Left lobe of liver (tissue), 2 donors: ENCODE measurements around the gene STOM. TPM values are rescaled to one million over a fixed set of nuclear protein-coding genes. Genes with fewer than 3 reads are reported as not detected.

Experiments used
- ATAC-seq: fragments of 200-7000 bp; cut with Tn5 transposase; one replicate; pipeline ENCODE4 v1.9.1; 2020; ENCODE audit warnings: mild to moderate bottlenecking, moderate library complexity
- DNase-seq: peaks from one replicate; pipeline ENCODE4 v3.0.0-alpha.2; 2020; ENCODE audit warnings: low spot score
- total RNA-seq: library from RNA; stranded (reverse); gene quantifications from one replicate; pipeline ENCODE4 v1.2.1, GENCODE V29; 2021
- donor health status: DM: no; HTN: no; CAD: no; lungs with moderate emphysema.
- donor health status: DM: no; HTN: yes; CAD: no.

Gene STOM
- total RNA-seq, 1 donor from 2014 or later, result 217 TPM

DNA sequence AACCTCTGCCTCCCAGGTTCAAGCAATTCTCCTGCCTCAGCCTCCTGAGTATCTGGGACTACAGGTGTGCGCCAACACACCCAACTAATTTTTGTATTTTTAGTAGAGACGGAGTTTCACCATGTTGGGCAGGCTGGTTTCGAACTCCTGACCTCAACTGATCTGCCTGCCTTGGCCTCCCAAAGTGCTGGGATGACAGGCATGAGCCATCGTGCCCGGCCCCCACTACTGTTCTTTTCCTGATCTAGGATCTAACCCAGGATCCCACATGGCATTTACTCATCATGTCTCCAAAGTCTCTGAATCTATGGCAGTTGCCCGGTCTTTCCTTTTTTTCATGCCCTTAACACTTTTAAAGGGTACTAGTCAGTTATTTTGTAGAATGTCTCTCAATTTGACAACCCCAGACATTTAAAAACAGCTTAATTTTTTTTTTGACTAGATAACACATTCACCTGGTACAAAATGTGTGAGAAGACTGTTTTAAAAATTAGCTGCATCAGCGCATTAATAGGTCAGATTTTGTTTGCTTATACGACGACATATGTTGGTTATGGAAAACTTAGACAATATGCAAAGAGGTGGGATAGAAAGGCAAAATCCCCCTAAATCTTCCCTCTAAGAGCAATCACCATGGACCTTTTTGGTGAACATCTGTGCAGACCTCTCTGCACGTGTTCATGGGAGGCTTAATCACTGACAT lies 46.5 kb downstream of the STOM start:
- DNase-seq, result no peak
- ATAC-seq, result no peak

DNA sequence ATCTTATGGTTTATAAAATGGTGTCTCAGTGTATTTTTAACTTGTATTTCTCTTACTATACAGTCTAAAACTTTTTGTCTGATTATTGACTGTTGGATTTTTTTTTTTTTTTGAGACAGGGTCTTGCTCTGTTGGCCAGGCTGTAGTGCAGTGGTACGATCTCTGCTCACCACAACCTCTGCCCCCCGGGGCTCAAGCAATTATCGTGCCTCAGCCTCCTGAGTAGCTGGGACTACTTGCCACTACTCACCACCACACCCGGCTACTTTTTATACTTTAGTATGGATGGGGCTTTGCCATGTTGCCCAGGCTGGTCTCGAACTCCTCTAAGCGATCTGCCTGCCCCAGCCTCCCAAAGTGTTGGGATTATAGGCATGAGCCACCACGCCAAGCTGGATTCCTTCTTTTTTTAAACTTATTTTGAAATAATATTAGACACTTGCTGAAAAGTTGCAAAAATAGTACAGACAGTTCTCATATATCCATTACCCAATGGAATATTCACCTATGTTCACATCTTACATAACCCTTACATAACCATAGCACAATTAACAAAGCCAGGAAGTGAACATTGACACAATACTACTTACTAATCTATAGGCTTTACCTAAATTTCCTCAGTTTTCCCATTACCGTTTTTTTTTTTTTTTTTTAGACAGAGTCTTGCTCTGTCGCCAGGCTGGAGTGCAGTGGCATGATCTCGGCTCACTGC lies 47.2 kb downstream of the STOM start:
- ATAC-seq (no peak), DNase-seq (no peak)

DNA sequence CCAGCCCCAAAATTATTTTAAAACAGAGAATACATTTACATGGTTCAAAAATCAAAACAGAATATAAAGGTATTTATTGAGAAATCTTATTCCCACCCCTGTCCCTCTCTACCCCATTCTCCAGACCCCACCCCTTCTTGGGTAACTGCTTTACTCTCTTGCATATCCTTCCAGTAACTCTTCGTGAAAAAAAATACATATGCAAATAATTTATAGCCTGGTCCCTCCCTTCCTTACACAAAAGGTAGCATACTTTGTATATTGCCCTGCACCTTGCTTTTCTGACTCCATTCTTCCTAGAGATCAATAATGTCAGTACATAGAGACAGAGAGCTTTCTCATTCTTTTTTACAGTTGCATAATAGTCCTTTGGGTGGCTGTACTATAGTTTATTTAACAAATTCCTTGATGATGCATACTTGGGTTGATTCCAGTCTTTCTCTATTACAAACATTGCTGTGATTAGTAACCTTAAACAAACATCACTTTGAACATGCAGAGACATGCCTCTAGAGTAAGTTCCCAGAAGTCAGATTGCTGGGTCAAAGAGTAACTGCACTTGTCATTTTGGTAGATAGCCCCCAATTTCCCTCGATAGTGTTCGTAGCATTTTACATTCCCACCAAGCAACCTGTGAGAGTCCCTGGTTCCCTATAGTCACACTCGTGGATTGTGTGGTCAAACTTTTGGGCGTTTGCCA lies 47.9 kb downstream of the STOM start:
- ATAC-seq (peak; percentile 40), DNase-seq (no peak)

DNA sequence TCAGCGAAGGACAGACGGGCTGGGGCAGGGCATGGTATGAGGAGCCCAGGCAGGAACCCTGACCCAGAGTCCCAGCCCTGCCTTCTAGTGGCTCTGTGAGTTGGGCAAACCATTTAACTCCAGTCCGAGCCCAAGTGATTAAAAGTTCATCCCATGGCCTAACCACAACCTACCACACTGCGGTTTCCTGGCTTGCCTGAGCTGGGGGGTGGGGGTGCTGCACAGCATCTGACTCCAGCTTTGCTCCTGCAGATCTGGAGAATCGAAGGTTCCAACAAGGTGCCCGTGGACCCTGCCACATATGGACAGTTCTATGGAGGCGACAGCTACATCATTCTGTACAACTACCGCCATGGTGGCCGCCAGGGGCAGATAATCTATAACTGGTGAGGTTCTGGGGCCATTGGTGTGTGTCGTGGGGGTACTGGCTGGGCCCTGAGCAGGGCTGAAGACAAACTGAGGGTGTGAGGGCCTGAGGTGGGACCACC lies 49.0 kb downstream of the STOM start:
- ATAC-seq (no peak), DNase-seq (no peak)

DNA sequence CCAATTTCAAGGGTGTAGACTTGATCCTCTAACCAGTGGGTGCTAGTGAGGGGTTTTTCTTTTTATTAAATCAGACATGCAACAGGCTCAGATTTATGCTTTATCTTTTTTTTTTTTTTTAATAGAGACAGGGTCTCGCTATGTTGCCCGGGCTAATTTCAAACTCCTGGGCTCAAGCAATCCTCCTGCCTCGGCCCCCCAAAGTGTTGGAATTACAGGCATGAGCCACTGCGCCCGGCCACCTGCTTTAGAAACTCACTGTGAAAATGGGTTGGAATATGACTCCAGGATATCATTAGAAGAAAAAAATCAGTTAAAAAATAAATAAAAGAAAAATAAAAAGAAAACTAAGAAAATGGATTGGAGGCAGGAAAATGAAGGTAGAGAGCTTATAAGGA lies 50.7 kb downstream of the STOM start:
- ATAC-seq (no peak), DNase-seq (no peak)

DNA sequence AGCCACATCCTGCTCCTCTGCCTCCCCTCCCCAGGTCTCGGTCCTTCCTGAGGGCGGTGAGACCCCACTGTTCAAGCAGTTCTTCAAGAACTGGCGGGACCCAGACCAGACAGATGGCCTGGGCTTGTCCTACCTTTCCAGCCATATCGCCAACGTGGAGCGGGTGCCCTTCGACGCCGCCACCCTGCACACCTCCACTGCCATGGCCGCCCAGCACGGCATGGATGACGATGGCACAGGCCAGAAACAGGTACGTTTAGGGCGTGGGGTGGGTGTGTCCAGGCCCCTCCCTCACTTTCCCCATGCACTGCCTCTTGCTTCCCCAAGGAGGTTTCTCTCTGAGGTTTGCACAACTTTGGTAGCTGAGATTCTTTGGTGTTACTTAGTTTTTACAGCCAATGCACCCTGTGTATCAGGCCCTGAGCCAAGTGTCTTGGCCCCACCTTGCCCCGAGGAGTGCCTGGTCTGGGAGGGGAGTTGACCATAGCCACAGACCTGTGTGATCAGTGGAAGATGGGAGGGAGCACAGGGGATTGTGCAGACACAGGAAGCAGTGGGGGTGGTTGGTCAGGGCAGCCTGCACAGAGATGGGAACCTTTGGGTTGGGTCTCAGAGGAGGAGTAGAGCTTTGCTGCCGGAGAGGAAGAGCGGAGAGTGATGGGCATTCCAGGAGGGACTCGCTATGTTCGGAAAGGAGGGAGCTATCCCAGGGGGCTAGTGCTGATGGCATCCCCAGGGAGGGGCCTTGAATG lies 51.2 kb downstream of the STOM start:
- DNase-seq, result no peak
- ATAC-seq, result no peak

DNA sequence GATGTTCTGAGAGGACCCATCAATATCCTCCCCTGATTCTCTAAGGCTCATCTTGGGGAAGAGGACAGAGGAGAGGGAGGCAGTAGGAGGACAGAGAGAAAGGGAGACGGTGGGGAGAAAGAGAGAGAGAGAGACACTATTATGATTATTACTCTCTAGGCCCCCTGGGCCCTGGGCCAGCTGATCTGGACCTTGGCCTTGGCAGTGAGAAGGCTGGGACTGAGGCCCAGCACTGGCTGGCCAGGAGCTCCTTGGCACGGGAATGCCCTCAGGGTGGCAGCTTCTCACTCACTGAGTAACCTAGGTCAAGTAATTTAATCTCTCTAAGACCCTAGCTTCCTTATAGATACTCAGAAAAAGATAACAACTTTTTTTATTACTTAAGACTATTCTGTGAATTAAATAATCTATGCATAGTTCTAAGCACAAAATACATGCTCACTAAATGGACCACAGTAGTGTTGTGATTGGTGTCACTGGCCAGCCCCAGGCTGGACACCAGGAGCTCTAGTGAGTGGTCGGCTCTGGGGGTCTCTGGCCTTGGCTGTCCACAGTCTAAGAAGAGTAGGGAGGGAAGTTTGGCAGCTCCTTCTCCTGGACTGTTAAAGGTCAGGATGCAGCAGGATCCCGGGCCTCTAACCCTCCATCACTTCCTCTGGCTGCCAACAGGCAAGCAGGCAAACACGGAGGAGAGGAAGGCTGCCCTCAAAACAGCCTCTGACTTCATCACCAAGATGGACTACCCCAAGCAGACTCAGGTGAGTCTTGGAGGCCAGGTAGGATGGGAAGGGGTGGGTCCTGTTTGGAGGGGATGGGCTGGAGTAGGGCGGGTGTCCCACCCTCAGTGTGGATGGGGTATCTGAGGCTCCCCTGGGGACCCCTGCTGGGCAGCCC lies 52.1 kb downstream of the STOM start:
- DNase-seq (peak; percentile 88), ATAC-seq (peak; percentile 79)

DNA sequence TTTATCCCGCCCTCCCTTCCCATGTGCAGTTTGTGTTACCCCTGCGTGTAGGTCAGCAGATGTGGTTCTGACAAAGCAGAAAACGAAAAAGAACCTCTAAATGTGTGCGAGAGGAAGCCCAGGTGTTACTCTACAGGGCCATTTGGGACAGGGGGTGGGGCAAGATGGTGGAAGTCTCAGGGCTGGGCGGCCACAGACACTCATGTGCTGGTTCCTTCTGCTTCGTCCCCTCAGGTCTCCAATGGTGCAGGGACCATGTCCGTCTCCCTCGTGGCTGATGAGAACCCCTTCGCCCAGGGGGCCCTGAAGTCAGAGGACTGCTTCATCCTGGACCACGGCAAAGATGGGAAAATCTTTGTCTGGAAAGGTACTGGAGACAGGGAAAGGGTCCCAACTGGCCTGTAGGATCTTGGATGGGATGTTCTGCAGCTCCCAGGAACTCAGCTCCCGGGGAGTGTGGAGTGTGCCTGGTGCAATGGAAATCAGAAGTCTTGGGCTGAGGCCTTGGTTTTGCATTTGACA lies 53.1 kb downstream of the STOM start:
- ATAC-seq (no peak), DNase-seq (no peak)

DNA sequence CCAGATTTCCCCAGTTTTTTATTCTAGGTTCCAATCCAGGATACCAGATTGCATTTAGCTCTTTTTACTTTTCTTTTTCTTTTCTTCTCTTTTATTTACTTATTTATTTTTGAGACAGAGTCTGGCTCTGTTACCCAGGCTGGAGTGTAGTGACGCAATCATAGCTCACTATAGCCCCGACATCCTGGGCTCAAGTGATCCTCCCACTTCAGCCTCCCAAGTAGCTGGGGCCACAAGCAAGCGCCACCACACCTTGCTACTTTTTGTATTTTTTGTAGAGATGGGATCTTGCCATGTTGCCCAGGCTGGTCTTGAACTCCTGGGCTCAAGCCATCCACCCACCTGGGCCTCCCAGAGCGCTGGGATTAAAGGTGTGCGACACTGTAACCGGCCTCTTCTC lies 53.7 kb downstream of the STOM start:
- DNase-seq (no peak), ATAC-seq (no peak)

DNA sequence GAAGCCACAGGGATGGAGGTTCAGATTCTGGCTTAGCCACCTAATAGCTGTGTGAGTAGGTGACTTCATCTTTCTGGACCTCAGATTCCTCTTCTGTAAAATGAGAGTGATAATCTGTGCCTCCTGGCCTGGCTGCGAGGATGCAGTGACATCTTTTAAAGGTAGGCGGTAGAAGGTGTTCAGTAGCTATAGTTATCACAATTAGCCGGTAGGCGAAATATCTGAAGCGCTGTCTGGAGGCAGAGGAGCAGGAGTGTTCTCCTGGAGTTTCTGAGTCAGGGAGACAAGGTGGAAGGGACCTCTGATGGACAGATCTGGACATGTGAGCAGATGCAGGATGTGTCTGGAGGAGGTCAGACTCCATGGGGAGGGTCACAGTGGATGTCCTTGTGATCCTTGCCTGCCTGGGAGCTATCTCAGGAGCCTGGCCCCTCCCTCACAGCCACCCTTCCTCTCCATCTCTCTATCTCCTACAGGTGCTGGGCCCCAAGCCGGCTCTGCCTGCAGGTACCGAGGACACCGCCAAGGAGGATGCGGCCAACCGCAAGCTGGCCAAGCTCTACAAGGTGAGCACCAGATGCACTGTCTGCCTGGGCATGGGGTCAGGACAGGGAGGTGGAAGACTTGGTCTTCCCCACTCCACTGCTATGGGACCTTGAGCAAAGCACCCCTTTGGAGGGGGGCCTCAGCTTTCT lies 56.4 kb downstream of the STOM start:
- no peak for ATAC-seq
- no peak for DNase-seq

DNA sequence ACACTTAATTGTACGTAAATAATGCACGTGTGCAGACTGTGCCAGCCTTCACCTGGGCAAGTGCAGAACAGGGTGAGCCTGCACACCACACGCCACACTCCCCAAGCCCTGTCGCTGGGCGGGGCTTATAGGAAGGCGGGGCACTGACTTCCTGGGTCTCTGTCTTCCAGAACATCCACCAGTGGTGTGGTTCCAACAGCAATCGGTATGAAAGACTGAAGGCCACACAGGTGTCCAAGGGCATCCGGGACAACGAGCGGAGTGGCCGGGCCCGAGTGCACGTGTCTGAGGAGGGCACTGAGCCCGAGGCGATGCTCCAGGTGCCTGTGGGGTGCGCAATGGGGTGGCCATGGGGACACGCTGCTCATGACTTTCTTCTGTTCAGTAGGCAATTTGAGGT lies 57.9 kb downstream of the STOM start:
- no peak for DNase-seq
- ATAC-seq, result no peak

DNA sequence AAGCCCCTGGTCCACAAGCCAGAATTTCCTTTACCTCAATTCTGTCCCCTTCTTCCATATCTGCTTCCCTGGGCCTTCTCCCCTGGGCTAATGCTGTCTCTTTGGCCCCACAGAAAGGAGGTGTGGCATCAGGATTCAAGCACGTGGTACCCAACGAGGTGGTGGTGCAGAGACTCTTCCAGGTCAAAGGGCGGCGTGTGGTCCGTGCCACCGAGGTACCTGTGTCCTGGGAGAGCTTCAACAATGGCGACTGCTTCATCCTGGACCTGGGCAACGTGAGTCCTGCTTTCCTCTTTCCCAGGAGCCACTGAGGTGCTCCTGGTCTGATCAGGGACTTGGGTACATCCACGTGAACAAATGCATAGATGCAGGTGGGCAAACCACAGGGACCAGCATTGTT lies 59.5 kb downstream of the STOM start:
- DNase-seq, result no peak
- no peak for ATAC-seq

DNA sequence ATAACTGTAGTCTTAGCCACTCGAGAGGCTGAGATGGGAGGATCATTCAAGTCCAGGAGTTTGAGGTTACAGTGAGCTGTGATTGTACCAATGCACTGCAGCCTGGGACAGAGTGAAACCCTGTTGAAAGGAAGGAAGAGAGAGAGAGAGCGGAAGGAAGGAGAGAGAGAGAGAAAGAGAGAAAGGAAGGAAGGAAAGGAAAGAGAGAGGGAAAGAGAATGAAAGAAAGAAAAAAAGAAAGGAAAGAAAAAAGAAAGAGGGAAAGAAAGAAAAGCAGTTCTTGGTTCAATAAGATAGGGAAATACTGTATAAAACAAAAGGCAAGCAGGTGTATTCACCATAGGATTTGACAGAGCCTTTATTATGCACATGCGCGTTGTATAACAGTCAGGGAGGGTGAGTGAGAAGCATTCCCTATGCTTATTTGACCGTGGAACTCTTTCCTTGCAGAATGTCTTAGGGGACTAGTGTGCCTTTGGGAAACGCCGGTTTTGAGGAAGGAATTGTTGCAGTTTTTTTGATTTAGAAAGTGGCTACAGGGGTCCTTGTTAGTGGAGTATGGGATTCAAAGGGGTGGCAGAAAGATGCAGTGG lies 60.1 kb downstream of the STOM start:
- DNase-seq (no peak), ATAC-seq (no peak)

DNA sequence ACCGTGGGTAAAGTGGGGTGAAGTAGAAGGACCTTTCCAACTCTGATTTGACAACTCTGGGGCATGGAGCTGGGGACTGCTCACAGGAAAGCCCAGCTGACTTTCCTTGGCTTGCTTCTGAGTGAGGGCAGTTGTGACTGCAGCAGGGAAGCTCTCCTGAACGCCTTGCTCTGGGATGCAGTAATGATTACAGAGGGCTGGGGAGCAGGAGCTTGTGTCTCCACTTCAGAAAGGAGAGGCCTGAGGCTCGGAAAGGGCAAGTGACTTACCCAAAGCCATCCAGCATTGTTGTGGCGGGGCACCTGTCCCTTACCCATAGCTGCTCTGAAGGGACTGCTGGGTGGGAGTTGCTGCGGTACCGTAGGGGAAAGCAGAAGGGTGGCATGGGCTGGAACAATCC lies 60.9 kb downstream of the STOM start:
- no peak for ATAC-seq
- no peak for DNase-seq

DNA sequence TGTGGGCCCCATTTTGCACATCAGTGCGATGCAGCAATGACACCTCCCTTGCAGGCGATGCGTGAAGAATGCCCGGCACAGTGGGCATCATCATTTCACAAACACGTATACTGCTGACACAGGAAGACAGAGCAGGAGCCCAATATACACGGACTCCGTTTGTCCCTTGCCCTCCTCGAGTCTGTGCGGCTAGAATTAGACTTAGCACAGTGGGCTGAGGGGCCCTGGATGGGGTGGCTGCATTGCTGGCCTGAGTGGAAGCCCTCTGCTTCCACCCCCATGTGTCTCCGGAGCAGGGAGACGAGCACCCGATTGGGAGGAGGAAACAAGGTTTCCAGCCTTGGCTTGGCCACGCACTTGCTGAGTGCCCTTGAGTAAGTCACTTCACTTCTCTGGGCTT lies 61.3 kb downstream of the STOM start:
- no peak for ATAC-seq
- no peak for DNase-seq

DNA sequence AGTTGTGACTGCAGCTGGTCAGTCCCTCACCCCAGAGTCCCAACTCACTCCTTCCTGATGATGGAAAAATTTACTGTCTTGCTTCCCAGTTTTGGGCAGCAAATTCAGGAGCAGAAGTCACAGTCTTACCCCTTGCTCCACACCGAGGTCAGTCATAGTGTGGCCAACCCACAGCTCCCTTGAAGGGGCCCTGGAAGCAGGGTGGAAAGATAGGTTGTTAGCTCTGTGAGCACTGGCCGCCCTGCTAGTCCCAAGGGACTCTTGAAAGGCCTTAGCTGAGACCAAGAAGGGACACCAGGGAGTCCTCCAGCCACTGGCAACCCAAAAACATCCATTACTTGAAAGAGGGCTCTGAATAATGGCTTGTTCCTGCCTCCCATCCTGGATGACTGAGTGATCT lies 62.1 kb downstream of the STOM start:
- ATAC-seq, result no peak
- no peak for DNase-seq

DNA sequence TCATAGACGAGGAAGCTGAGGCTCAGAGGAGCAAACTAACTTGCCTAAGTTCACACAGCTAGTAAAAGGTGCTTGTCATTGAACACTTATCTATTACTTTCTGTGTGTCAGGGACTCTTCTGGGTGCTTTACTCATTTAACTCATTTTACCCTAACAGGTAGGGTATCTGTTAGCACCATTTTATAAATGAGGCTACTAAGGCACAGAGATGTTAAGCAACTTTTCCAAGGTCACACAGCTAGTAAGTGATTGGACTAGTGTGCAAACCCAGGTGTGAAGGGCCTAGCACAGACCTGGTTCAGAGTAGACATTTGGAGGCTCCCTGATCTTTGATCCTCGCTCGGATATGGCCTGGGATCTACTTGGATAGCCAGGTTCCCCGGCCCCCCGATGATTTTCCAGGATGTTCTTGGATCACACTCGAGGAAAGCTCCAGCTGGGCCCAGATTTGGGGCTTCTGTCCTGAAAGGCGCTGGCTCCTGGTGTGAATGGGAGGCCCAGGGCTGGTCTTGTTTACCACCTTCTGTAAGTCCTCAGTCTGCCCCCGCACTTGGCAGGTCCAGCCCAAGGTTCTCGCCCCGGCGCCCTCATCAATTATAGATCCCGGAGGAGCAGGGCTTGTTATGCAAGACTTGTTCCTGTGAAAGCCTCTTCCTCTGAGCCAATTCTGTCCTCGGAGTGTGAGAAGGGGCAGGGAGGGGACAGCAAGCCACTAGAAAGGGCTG lies 64.6 kb downstream of the STOM start:
- DNase-seq (no peak), ATAC-seq (peak; percentile 77)

DNA sequence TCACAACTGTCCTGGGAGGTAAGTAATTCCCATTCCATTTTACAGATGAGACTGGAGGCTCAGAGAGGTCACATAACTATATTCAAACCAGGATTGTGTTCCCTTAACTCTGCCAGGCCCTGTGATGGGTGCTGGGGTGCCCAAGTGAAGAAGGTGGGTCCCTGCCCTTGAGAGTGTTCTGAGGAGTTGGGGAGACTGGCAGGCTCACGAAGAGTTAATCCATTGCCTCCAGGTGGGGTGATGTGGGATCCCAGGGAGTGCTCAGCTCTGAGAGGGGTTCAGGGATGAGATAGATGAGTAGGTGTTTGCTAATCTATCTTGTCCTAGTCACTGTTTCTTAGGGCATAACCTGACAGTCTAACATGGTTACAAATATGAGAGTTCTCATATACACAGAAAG lies 65.3 kb downstream of the STOM start:
- DNase-seq (no peak), ATAC-seq (no peak)
